Uterus (tissue), 4 donors: ENCODE data around the gene UGT1A3. TPM values are rescaled to one million over a fixed set of nuclear protein-coding genes. Genes with fewer than 3 reads are reported as not detected.

Source experiments
- DNase-seq, 2 donors: peaks; one replicate each; pipeline ENCODE4 v3.0.0-alpha.2; 2019 to 2020
- H3K27ac ChIP-seq, 2 donors: fragments of 200-600 bp; sonication (generic); 1 replicate in 1 of 2; 2 replicates in 1 of 2; pipeline ENCODE4 v1.5.1; 2016 to 2018
- H3K27me3 ChIP-seq, 2 donors: fragments of 200-600 bp; sonication (generic); one replicate each; pipeline ENCODE4 v1.5.1; 2018 to 2019; ENCODE audit warnings: control low read depth in 1 of 2
- H3K36me3 ChIP-seq, 2 donors: fragments of 200-600 bp; sonication (generic); one replicate each; pipeline ENCODE4 v1.5.1; 2019; ENCODE audit warnings: control low read depth in 1 of 2
- H3K4me1 ChIP-seq, 2 donors: fragments of 200-600 bp; sonication (generic); one replicate each; pipeline ENCODE4 v1.5.1; 2018 to 2019; ENCODE audit warnings: control low read depth in 1 of 2
- H3K4me3 ChIP-seq, 2 donors: fragments of 200-600 bp; sonication (generic); 1 replicate in 1 of 2; 2 replicates in 1 of 2; pipeline ENCODE4 v1.5.1; 2018 to 2019; ENCODE audit warnings: mild to moderate bottlenecking in 1 of 2
- H3K9me3 ChIP-seq, 2 donors: fragments of 200-600 bp; sonication (generic); one replicate each; pipeline ENCODE4 v1.5.1; 2019; ENCODE audit warnings: control low read depth in 1 of 2
- CTCF ChIP-seq, 4 experiments: fragments of 200-600 bp in 2 of 4; fragments of 450-650 bp in 2 of 4; sonication (generic) in 2 of 4; IDR thresholded peaks; one replicate each; pipeline ENCODE4 v1.5.1; 2016 to 2019; ENCODE audit warnings: antibody characterized with exemption in 4 of 4, mild to moderate bottlenecking in 2 of 4, moderate library complexity in 1 of 4
- POLR2A ChIP-seq, 2 donors: fragments of 450-650 bp; IDR thresholded peaks; one replicate each; pipeline ENCODE4 v1.6.1; 2016; ENCODE audit warnings: antibody characterized with exemption in 2 of 2, mild to moderate bottlenecking in 1 of 2, moderate library complexity in 1 of 2
- intact Hi-C: fragments of 100-400 bp; cut with DNase I; formaldehyde crosslinking; loops from one replicate; pipeline ENCODE4 v1.15.1; 2023; ENCODE audit warnings: low total_unique reads
- total RNA-seq, 4 donors: library from RNA; depleted of rRNA in 3 of 4; stranded (reverse); fragments of >200 nt in 3 of 4; gene quantifications; one replicate each; pipeline versions ENCODE4 v1.1.0 to v1.2.4, GENCODE V29; 2014 to 2023
- donor health status: DM: yes; HTN: yes; CAD: no.

Gene UGT1A3
- total RNA-seq, 4 donors from 2014 or later: not detected

GRCh38 chr2:233686928-233687327, 41.9 kb upstream of the UGT1A3 start:
- Histone ChIP-seq H3K27ac (no peak overlapping the region), H3K4me3 (no peak overlapping the region), H3K36me3 (no peaks in the 10 kb centered on the region), H3K9me3 (no peaks in the 10 kb centered on the region), H3K4me1 (no peaks in the 10 kb centered on the region), H3K27me3 (no peaks in the 10 kb centered on the region)
- intact Hi-C loops: no loop called here
- DNase-seq: no peak
- no peak for TF ChIP-seq CTCF (IDR thresholded peaks at IDR 0.05)
- no peak for TF ChIP-seq POLR2A (IDR thresholded peaks at IDR 0.05)

- TF ChIP-seq POLR2A (IDR thresholded peaks at IDR 0.05) (no peak), CTCF (IDR thresholded peaks at IDR 0.05) (no peak)
- DNase-seq: no peak
- intact Hi-C loops: no loop called here
- H3K27ac ChIP-seq: no peak overlapping the region
- H3K9me3 ChIP-seq: no peaks in the 10 kb centered on the region
- H3K27me3 ChIP-seq: no peaks in the 10 kb centered on the region
- H3K36me3 ChIP-seq: no peaks in the 10 kb centered on the region
- H3K4me3 ChIP-seq: no peak overlapping the region
- no peaks in the 10 kb centered on the region for H3K4me1 ChIP-seq
Observed at GRCh38 chr2:233688341-233688740, 40.5 kb upstream of the UGT1A3 start.

- no peak for TF ChIP-seq POLR2A (IDR thresholded peaks at IDR 0.05)
- TF ChIP-seq CTCF (IDR thresholded peaks at IDR 0.05): no peak
- intact Hi-C loops: no loop called here
- no peaks in the 10 kb centered on the region for H3K27me3 ChIP-seq
Observed at GRCh38 chr2:233689031-233689430, 39.8 kb upstream of the UGT1A3 start.

GRCh38 chr2:233689501-233689900, 39.3 kb upstream of the UGT1A3 start:
- Histone ChIP-seq H3K9me3 (no peaks in the 10 kb centered on the region), H3K36me3 (no peaks in the 10 kb centered on the region), H3K4me1 (no peaks in the 10 kb centered on the region), H3K27me3 (no peaks in the 10 kb centered on the region), H3K4me3 (no peak overlapping the region), H3K27ac (no peak overlapping the region)
- DNase-seq: no peak
- TF ChIP-seq CTCF (IDR thresholded peaks at IDR 0.05): no peak
- no peak for TF ChIP-seq POLR2A (IDR thresholded peaks at IDR 0.05)
- intact Hi-C loops: no loop called here

More at GRCh38 chr2:233689031-233689430, 39.8 kb upstream of the UGT1A3 start:
- no peak overlapping the region for H3K4me3 ChIP-seq
- no peaks in the 10 kb centered on the region for H3K36me3 ChIP-seq
- H3K9me3 ChIP-seq: no peaks in the 10 kb centered on the region
- H3K27ac ChIP-seq: no peak overlapping the region
- H3K4me1 ChIP-seq: no peaks in the 10 kb centered on the region
- DNase-seq: no peak

- intact Hi-C loops: no loop called here
- H3K27ac ChIP-seq: no peak overlapping the region
- H3K36me3 ChIP-seq: no peaks in the 10 kb centered on the region
Observed at GRCh38 chr2:233690444-233690843, 38.4 kb upstream of the UGT1A3 start.

More at GRCh38 chr2:233690444-233690843, 38.4 kb upstream of the UGT1A3 start:
- DNase-seq: no peak
- Histone ChIP-seq H3K27me3 (no peaks in the 10 kb centered on the region), H3K4me1 (no peaks in the 10 kb centered on the region), H3K4me3 (no peak overlapping the region), H3K9me3 (no peaks in the 10 kb centered on the region)
- no peak for TF ChIP-seq POLR2A (IDR thresholded peaks at IDR 0.05)
- no peak for TF ChIP-seq CTCF (IDR thresholded peaks at IDR 0.05)
